HepG2 (cell line): ENCODE results near the gene SLC9A8. TPM values are rescaled to one million over a fixed set of nuclear protein-coding genes. Genes with fewer than 3 reads are reported as not detected.

Experiments
- CEBPG ChIP-seq: IDR thresholded peaks from 2 replicates; pipeline ENCODE4 v1.6.1; 2016
- HES4 ChIP-seq: sonication (generic); formaldehyde crosslinking; IDR thresholded peaks from 2 replicates; pipeline ENCODE4 v1.9.0; 2021; ENCODE audit warnings: mild to moderate bottlenecking, missing genetic modification reagents, borderline replicate concordance
- HNF4G ChIP-seq, 2 experiments: sonication (generic) in 1 of 2; formaldehyde crosslinking in 1 of 2; IDR thresholded peaks; 2 replicates each; pipeline versions ENCODE4 v1.4.0 to v1.6.1; 2011 to 2020; ENCODE audit warnings: borderline replicate concordance in 2 of 2, low read depth in 2 of 2, mild to moderate bottlenecking in 2 of 2, low read length in 1 of 2, missing genetic modification reagents in 1 of 2, moderate library complexity in 1 of 2
- KLF11 ChIP-seq: IDR thresholded peaks from 2 replicates; pipeline ENCODE4 v1.6.1; 2016; ENCODE audit warnings: missing compliant biosample characterization
- MAFG ChIP-seq: sonication (generic); formaldehyde crosslinking; IDR thresholded peaks from 2 replicates; pipeline ENCODE4 v1.5.1; 2020; ENCODE audit warnings: mild to moderate bottlenecking, missing genetic modification reagents
- NFRKB ChIP-seq: fragments of 450-650 bp; IDR thresholded peaks from 2 replicates; pipeline ENCODE4 v1.6.1; 2017
- RAD21 ChIP-seq: fragments of 450-650 bp; formaldehyde crosslinking; IDR thresholded peaks from 2 replicates; pipeline ENCODE4 v1.5.0; 2020; ENCODE audit warnings: mild to moderate bottlenecking
- SIN3B ChIP-seq: fragments of 150-350 bp; IDR thresholded peaks from 2 replicates; pipeline ENCODE4 v1.6.1; 2014; ENCODE audit warnings: low read length
- ZNF275 ChIP-seq: sonication (generic); formaldehyde crosslinking; IDR thresholded peaks from 2 replicates; pipeline ENCODE4 v1.8.0; 2022; ENCODE audit warnings: missing genetic modification reagents, mild to moderate bottlenecking, inconsistent platforms, borderline replicate concordance
- ZNF280D ChIP-seq: sonication (generic); formaldehyde crosslinking; IDR thresholded peaks from 2 replicates; pipeline ENCODE4 v1.5.1; 2020; ENCODE audit warnings: mild to moderate bottlenecking, missing genetic modification reagents
- ZNF614 ChIP-seq: IDR thresholded peaks from 2 replicates; pipeline ENCODE4 v1.6.1; 2018; ENCODE audit warnings: missing biosample characterization, missing genetic modification reagents, inconsistent platforms, borderline replicate concordance
- ZNF782 ChIP-seq: sonication (generic); formaldehyde crosslinking; IDR thresholded peaks from 2 replicates; pipeline ENCODE4 v1.4.0; 2020; ENCODE audit warnings: missing genetic modification reagents, mild to moderate bottlenecking, borderline replicate concordance
- ZNF841 ChIP-seq: sonication (generic); formaldehyde crosslinking; IDR thresholded peaks from 2 replicates; pipeline ENCODE4 v1.8.1; 2023; ENCODE audit warnings: missing genetic modification reagents, borderline replicate concordance
- polyA plus RNA-seq, 8 experiments: library from polyadenylated mRNA; depleted of rRNA in 3 of 8; stranded (reverse) in 7 of 8; unstranded in 1 of 8; fragments of >200 nt; fragmentation: Illumina TruSeq in 4 of 8; extraction: Trizol in 4 of 8; gene quantifications; 2 replicates each; pipeline versions ENCODE4 v1.2.1 to v1.2.3, GENCODE V29; 2011 to 2016; ENCODE audit warnings: low read depth in 4 of 8, missing spikeins in 1 of 8, mixed read lengths in 1 of 8; ENCODE audit not compliant: insufficient read depth in 1 of 8
- total RNA-seq, 5 experiments: library from RNA; depleted of rRNA; stranded (reverse); fragments of >200 nt; fragmentation: Illumina TruSeq; extraction: Trizol; gene quantifications; 2 replicates each; pipeline ENCODE4 v1.2.3, GENCODE V29; 2016; ENCODE audit warnings: low read depth in 1 of 5
- TF ChIP-seq, protein P1 (sequence below): IDR thresholded peaks from 2 replicates; pipeline ENCODE4 v1.6.1; 2018; ENCODE audit warnings: missing genetic modification reagents, mild to moderate bottlenecking, missing compliant biosample characterization
- TF ChIP-seq, protein P2 (sequence below): IDR thresholded peaks from 2 replicates; pipeline ENCODE4 v1.6.1; 2016; ENCODE audit warnings: mild to moderate bottlenecking
- TF ChIP-seq, protein P3 (sequence below): sonication (generic); formaldehyde crosslinking; conservative IDR thresholded peaks from 2 replicates; pipeline ENCODE4 v1.4.0; 2020; ENCODE audit warnings: missing genetic modification reagents
- TF ChIP-seq, protein P4 (sequence below): sonication (generic); formaldehyde crosslinking; IDR thresholded peaks from 2 replicates; pipeline ENCODE4 v1.8.1; 2022; ENCODE audit warnings: low read depth, mild to moderate bottlenecking, missing genetic modification reagents

Gene SLC9A8
- total and polyA plus RNA-seq, 2 of the 13 experiments (the other 11 are each of a cell fraction or from before 2014, with no cell fraction given): 4.1 to 7.4 TPM

DNA sequence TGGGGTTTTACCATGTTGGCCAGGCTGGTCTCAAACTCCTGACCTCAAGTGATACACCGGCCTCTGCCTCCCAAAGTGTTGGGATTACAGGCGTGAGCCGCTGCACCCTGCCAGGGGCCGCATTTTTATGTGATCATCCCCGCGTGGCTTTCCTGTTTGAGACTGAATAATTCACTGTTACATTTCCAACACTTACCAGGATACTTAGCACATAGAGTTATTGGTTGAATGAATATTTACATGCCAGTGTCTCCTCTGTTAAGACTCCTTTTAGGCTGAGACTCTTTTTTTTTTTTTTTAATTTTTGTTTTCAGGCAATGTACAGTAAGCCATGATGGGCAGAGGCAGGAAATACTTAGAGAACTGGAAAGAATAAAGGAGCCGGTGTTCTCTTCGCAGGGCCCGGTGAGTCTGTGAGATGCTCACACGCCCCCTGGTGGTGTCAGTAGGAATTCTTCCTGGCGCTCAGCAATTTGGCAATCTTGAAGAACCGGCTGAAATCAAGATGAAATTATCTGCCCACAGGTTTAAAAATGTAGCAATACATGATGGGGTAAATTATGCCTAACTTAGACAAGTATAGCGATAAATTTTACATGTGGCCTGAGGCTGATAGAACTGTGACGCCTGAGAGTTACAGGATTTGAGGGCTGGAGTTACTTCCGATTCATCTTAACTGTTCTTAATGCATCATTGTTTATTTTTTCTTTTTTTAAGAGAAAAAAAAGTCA lies 115.9 kb downstream of the SLC9A8 start (continued):
- TF ChIP-seq ZNF841 (CRISPR knock-in tag) (no peak), ZNF782 (CRISPR knock-in tag) (no peak), NFRKB (no peak), ZNF280D (no peak; the same call in 1 of the 2 replicates), ZNF614 (CRISPR knock-in tag) (peak; percentile 64), KLF11 (CRISPR knock-in tag) (peak; percentile 30; the same call in 1 of the 2 replicates), SIN3B (no peak), CEBPG (CRISPR knock-in tag) (peak; percentile 69), MAFG (CRISPR knock-in tag) (no peak), ZNF275 (CRISPR knock-in tag) (no peak), RAD21 (CRISPR knock-in tag) (peak; percentile 94), HES4 (CRISPR knock-in tag) (no peak), HNF4G (IDR thresholded peaks at IDR 0.05; ENCODE audit: borderline replicate concordance, low read depth, low read length) (no peak), HNF4G (CRISPR knock-in tag; IDR thresholded peaks at IDR 0.05; ENCODE audit: borderline replicate concordance, low read depth) (no peak)
- TF ChIP-seq, protein P1, sequence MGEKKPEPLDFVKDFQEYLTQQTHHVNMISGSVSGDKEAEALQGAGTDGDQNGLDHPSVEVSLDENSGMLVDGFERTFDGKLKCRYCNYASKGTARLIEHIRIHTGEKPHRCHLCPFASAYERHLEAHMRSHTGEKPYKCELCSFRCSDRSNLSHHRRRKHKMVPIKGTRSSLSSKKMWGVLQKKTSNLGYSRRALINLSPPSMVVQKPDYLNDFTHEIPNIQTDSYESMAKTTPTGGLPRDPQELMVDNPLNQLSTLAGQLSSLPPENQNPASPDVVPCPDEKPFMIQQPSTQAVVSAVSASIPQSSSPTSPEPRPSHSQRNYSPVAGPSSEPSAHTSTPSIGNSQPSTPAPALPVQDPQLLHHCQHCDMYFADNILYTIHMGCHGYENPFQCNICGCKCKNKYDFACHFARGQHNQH: peak; percentile 74
- TF ChIP-seq, protein P2, sequence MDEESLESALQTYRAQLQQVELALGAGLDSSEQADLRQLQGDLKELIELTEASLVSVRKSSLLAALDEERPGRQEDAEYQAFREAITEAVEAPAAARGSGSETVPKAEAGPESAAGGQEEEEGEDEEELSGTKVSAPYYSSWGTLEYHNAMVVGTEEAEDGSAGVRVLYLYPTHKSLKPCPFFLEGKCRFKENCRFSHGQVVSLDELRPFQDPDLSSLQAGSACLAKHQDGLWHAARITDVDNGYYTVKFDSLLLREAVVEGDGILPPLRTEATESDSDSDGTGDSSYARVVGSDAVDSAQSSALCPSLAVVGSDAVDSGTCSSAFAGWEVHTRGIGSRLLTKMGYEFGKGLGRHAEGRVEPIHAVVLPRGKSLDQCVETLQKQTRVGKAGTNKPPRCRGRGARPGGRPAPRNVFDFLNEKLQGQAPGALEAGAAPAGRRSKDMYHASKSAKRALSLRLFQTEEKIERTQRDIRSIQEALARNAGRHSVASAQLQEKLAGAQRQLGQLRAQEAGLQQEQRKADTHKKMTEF (CRISPR knock-in tag): peak; percentile 87
- TF ChIP-seq, protein P3, sequence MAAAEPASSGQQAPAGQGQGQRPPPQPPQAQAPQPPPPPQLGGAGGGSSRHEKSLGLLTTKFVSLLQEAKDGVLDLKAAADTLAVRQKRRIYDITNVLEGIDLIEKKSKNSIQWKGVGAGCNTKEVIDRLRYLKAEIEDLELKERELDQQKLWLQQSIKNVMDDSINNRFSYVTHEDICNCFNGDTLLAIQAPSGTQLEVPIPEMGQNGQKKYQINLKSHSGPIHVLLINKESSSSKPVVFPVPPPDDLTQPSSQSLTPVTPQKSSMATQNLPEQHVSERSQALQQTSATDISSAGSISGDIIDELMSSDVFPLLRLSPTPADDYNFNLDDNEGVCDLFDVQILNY (CRISPR knock-in tag): no peak
- TF ChIP-seq, protein P4, sequence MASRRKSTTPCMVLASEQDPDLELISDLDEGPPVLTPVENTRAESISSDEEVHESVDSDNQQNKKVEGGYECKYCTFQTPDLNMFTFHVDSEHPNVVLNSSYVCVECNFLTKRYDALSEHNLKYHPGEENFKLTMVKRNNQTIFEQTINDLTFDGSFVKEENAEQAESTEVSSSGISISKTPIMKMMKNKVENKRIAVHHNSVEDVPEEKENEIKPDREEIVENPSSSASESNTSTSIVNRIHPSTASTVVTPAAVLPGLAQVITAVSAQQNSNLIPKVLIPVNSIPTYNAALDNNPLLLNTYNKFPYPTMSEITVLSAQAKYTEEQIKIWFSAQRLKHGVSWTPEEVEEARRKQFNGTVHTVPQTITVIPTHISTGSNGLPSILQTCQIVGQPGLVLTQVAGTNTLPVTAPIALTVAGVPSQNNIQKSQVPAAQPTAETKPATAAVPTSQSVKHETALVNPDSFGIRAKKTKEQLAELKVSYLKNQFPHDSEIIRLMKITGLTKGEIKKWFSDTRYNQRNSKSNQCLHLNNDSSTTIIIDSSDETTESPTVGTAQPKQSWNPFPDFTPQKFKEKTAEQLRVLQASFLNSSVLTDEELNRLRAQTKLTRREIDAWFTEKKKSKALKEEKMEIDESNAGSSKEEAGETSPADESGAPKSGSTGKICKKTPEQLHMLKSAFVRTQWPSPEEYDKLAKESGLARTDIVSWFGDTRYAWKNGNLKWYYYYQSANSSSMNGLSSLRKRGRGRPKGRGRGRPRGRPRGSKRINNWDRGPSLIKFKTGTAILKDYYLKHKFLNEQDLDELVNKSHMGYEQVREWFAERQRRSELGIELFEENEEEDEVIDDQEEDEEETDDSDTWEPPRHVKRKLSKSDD (CRISPR knock-in tag): no peak
